ENCODE results near the gene LRRC14B. TPM values are rescaled to one million over a fixed set of nuclear protein-coding genes. Genes with fewer than 3 reads are reported as not detected.

LRRC14B gene
- total RNA-seq, 4 donors from 2014 or later = not detected

DNA sequence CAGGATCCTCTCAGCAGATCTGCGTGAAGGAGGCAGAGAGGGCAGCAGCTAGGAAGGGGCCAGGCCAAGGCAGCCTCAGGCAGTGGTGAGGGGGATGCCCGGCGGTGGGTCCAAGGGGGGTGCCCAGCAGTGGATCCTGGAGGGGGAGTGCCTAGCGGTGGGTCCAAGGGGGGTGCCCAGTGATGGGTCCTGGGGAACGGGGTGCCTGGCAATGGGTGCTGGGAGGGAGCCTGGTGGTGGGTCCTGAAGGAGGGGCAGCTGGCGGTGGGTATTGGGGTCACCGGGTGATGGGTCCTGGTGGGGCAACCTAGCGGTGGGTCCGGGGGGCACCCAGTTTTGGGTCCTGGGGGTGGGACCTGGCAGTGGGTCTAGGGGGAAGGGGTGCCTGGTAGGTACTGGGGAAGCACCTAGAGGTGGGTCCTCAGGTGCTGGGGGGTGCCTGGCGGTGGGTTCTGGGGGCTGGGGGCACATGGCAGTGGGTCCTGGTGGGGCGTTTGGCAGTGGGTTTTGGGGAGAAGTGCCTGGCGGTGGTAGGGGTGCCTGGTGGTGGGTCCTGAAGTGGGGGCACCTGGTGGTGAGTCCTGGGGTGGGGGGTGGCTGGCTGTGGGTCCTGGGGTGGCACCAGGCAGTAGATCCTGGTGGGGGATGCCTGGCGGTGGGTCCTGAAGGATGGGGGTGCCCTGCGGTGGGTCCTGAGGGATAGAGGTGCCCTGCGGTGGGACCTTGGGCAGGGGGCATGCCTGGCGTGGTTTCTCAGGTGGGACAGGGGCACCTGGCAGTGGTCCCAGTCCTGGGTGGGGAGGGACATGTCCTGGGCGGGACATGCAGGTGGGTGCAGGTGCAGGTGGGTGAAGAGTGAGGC is 1.9 kb downstream of the LRRC14B start:
- H3K4me1 ChIP-seq = peaks cover 14 to 21% of the 10 kb centered on the region in 2 donors
- no peak overlapping the region for H3K27ac ChIP-seq
- no peak for DNase-seq
- no peaks in the 10 kb centered on the region for H3K36me3 ChIP-seq
- intact Hi-C loops (cut with DNase I) = no loop called here
- TF ChIP-seq POLR2A (IDR thresholded peaks at IDR 0.05) = no peak
- TF ChIP-seq, protein P1, sequence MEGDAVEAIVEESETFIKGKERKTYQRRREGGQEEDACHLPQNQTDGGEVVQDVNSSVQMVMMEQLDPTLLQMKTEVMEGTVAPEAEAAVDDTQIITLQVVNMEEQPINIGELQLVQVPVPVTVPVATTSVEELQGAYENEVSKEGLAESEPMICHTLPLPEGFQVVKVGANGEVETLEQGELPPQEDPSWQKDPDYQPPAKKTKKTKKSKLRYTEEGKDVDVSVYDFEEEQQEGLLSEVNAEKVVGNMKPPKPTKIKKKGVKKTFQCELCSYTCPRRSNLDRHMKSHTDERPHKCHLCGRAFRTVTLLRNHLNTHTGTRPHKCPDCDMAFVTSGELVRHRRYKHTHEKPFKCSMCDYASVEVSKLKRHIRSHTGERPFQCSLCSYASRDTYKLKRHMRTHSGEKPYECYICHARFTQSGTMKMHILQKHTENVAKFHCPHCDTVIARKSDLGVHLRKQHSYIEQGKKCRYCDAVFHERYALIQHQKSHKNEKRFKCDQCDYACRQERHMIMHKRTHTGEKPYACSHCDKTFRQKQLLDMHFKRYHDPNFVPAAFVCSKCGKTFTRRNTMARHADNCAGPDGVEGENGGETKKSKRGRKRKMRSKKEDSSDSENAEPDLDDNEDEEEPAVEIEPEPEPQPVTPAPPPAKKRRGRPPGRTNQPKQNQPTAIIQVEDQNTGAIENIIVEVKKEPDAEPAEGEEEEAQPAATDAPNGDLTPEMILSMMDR (IDR thresholded peaks at IDR 0.05) = no peak
- H3K27me3 ChIP-seq = no peaks in the 10 kb centered on the region
- 88 to 95% methylated on average over 13 to 17 of the region's 17 CpGs for WGBS, 2 donors
- no peak overlapping the region for H3K4me3 ChIP-seq (replicated peaks in 1 of 3)
- H3K9me3 ChIP-seq = no peaks in the 10 kb centered on the region

DNA sequence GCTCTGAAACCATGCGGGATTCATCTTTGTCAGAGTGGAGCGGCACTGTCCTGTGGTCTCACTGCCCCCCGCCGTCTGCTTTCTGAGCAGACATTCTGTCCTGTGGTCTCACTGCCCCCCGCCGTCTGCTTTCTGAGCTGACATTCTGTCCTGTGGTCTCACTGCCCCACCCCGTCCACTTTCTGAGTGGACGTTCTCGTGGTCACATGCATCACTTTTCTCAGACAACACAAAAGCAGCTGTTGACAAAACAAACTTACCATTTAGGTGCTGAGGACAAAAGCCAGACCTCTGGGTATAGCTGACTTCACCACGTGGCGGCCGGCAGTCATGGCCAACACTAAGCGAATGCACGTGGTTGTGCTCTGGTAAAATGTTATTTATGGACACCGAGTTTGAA is 2.8 kb downstream of the LRRC14B start:
- Histone ChIP-seq H3K9me3 (no peaks in the 10 kb centered on the region), H3K36me3 (no peaks in the 10 kb centered on the region), H3K27me3 (no peaks in the 10 kb centered on the region), H3K4me3 (replicated peaks in 1 of 3) (no peak overlapping the region), H3K27ac (no peak overlapping the region), H3K4me1 (peaks cover 14 to 15% of the 10 kb centered on the region in 2 donors)
- intact Hi-C loops (cut with DNase I) = no loop called here
- no peak for DNase-seq
- 84 to 89% methylated on average over 15 of the region's 15 CpGs for WGBS, 2 donors
- TF ChIP-seq, protein P1 (IDR thresholded peaks at IDR 0.05) = no peak
- no peak for TF ChIP-seq POLR2A (IDR thresholded peaks at IDR 0.05)

DNA sequence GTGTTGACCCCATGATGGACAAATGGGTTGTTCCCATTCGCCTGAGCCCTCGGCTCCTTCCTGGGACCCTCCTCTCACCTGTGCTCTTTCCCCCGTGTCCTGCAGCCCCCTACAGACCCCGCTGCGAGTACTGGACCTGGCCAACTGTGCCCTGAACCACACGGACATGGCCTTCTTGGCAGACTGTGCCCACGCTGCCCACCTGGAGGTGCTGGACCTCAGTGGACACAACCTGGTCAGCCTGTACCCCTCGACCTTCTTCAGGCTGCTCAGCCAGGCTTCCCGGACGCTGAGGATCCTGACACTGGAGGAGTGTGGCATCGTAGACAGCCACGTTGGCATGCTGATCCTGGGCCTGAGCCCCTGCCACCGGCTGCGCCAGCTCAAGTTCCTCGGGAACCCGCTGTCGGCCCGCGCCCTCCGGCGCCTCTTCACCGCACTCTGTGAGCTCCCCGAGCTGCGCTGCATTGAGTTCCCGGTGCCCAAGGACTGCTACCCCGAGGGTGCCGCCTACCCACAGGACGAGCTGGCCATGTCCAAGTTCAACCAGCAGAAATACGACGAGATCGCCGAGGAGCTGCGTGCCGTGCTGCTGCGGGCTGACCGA is 3.4 kb downstream of the LRRC14B start:
- Histone ChIP-seq H3K27ac (no peak overlapping the region), H3K36me3 (no peaks in the 10 kb centered on the region), H3K9me3 (no peaks in the 10 kb centered on the region), H3K4me3 (replicated peaks in 1 of 3) (no peak overlapping the region), H3K27me3 (no peaks in the 10 kb centered on the region), H3K4me1 (peaks cover 14 to 15% of the 10 kb centered on the region in 2 donors)
- no peak for TF ChIP-seq POLR2A (IDR thresholded peaks at IDR 0.05)
- TF ChIP-seq, protein P1 (IDR thresholded peaks at IDR 0.05) = no peak
- intact Hi-C loops (cut with DNase I) = no loop called here
- DNase-seq = no peak
- WGBS, 2 donors = 94 to 95% methylated on average over 32 to 35 of the region's 36 CpGs

DNA sequence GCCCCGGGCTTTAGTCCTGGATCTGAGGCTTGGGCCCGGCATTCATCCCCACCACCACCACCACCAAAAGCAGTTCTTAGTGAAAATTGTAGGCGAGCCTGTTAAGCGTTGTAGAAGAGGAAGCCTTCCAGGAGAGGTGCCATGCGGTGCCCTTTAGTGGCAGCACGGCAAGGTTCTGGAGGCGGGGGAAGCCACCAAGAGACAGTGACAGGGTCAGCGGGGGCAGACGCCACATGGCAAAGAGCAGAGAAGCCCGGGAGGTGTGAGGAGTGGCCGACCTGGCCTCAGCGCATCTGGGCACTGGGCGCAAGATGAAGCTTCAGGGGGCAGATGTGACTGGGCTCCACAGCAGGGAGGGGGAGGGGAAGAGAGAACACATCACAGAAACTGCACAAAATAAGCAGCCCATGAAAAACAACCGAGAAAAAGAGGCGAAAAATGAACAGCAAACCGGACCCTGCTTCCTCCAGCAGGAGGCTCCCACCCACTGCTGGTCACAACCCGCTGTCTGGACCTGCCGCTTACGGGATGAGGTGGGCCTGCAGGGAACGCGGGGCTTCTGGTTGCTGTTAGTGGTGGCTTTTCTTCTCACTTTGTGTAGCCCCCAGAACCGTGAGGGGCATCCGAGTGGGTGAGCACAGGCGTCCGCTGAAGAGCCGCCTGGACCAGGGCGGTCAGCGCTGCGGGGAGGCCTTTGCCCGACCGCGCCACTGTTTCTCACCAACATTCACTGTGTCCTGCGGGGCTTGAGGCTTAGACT is 4.3 kb downstream of the LRRC14B start:
- peaks cover 12% of the 10 kb centered on the region in 2 donors for H3K4me1 ChIP-seq
- H3K27ac ChIP-seq = no peak overlapping the region
- H3K36me3 ChIP-seq = no peaks in the 10 kb centered on the region
- DNase-seq = no peak
- intact Hi-C loops (cut with DNase I) = no loop called here
- no peaks in the 10 kb centered on the region for H3K9me3 ChIP-seq
- no peak for TF ChIP-seq POLR2A (IDR thresholded peaks at IDR 0.05)
- TF ChIP-seq, protein P1 (IDR thresholded peaks at IDR 0.05) = no peak
- H3K27me3 ChIP-seq = no peaks in the 10 kb centered on the region
- no peak overlapping the region for H3K4me3 ChIP-seq (replicated peaks in 1 of 3)
- WGBS, 2 donors = 78 to 80% methylated on average over 24 to 33 of the region's 33 CpGs

All from thyroid gland (tissue), 4 donors.